GM21529 (cell line): ENCODE results near the gene NEK4.

Source experiments
- ATAC-seq: cut with Tn5 transposase; IDR thresholded peaks from one replicate; pipeline ENCODE4 v1.9.1; 2021; ENCODE audit not compliant: unreplicated experiment

The NEK4 gene

GRCh38 chr3:52770496-52771333, at the start of gene NEK4:
TSS of gene NEK4 (minus strand) at chr3:52770940. CDS start at chr3:52770746, 194 bp downstream.
- ATAC-seq = peak; percentile 95

- no peak for ATAC-seq
Observed at GRCh38 chr3:52819936-52820335, 49.2 kb upstream of the NEK4 start.

- ATAC-seq = no peak
Observed at GRCh38 chr3:52817860-52818259, 47.1 kb upstream of the NEK4 start.

GRCh38 chr3:52817221-52817620, 46.5 kb upstream of the NEK4 start:
- no peak for ATAC-seq

GRCh38 chr3:52816654-52817053, 45.9 kb upstream of the NEK4 start:
- no peak for ATAC-seq

- ATAC-seq = no peak
Observed at GRCh38 chr3:52816199-52816598, 45.5 kb upstream of the NEK4 start.

- no peak for ATAC-seq
Observed at GRCh38 chr3:52813810-52814209, 43.1 kb upstream of the NEK4 start.

- no peak for ATAC-seq
Observed at GRCh38 chr3:52811452-52812011, 40.8 kb upstream of the NEK4 start.

GRCh38 chr3:52810923-52811322, 40.2 kb upstream of the NEK4 start:
- no peak for ATAC-seq

GRCh38 chr3:52809662-52810377, 39.1 kb upstream of the NEK4 start:
- no peak for ATAC-seq

GRCh38 chr3:52809149-52809548, 38.4 kb upstream of the NEK4 start:
- no peak for ATAC-seq

- ATAC-seq = no peak
Observed at GRCh38 chr3:52805270-52806039, 34.7 kb upstream of the NEK4 start.

- ATAC-seq = no peak
Observed at GRCh38 chr3:52801839-52802238, 31.1 kb upstream of the NEK4 start.

GRCh38 chr3:52800079-52800478, 29.3 kb upstream of the NEK4 start:
- ATAC-seq = no peak

GRCh38 chr3:52798978-52799476, 28.3 kb upstream of the NEK4 start:
- no peak for ATAC-seq

GRCh38 chr3:52798376-52798977, 27.7 kb upstream of the NEK4 start:
- ATAC-seq = no peak

GRCh38 chr3:52796411-52796810, 25.7 kb upstream of the NEK4 start:
- no peak for ATAC-seq

GRCh38 chr3:52795298-52795900, 24.7 kb upstream of the NEK4 start:
- ATAC-seq = no peak

GRCh38 chr3:52794612-52795099, 23.9 kb upstream of the NEK4 start, which contains the start of gene ITIH3:
TSS of gene ITIH3 (plus strand) at chr3:52794796. CDS start at chr3:52794804, 8 bp downstream.
- no peak for ATAC-seq
